ENCODE results near the gene RHO. TPM values are rescaled to one million over a fixed set of nuclear protein-coding genes. Genes with fewer than 3 reads are reported as not detected.
"Not testable (repeated sequence)": the region's sequence is repeated elsewhere in the genome, so short reads cannot be mapped to it uniquely, and the experiment has no call there.

Gene RHO
- total and polyA plus RNA-seq, 5 donors = not detected

GRCh38 chr3:129545951-129546350 lies 17.5 kb downstream of the RHO start:
- H3K9me3 ChIP-seq (ENCODE audit: control insufficient read depth, low read length); H3K4me1 ChIP-seq (ENCODE audit: control insufficient read depth, insufficient read depth, low read length); ATAC-seq; H3K27ac ChIP-seq (ENCODE audit: low read length); H3K4me3 ChIP-seq (ENCODE audit: low read length); intact Hi-C loops (cut with DNase I); H3K27me3 ChIP-seq (ENCODE audit: control insufficient read depth, insufficient read depth): not testable (repeated sequence)
- peak in 1 of 3 donors; percentile 9 for DNase-seq
- WGBS = 96% methylated on average over 3 of the region's 3 CpGs

- H3K9me3 ChIP-seq (ENCODE audit: control insufficient read depth, low read length) = no peaks in the 10 kb centered on the region
- no peak overlapping the region for H3K4me3 ChIP-seq (ENCODE audit: low read length)
- no peaks in the 10 kb centered on the region for H3K4me1 ChIP-seq (ENCODE audit: control insufficient read depth, insufficient read depth, low read length)
- no peak overlapping the region for H3K27ac ChIP-seq (ENCODE audit: low read length)
- no peaks in the 10 kb centered on the region for H3K27me3 ChIP-seq (ENCODE audit: control insufficient read depth, insufficient read depth)
- 94% methylated on average over 24 of the region's 24 CpGs for WGBS
- no peak for ATAC-seq
- peak in 2 of 3 donors; percentile 44 to 47 for DNase-seq
- intact Hi-C loops (cut with DNase I) = no loop called here
These were observed 18.8 kb downstream of the RHO start for GRCh38 chr3:129547241-129547640.

GRCh38 chr3:129548104-129548965 lies 19.9 kb downstream of the RHO start:
- Histone ChIP-seq H3K27me3 (ENCODE audit: control insufficient read depth, insufficient read depth) (no peaks in the 10 kb centered on the region), H3K4me3 (ENCODE audit: low read length) (no peak overlapping the region), H3K4me1 (ENCODE audit: control insufficient read depth, insufficient read depth, low read length) (no peaks in the 10 kb centered on the region), H3K9me3 (ENCODE audit: control insufficient read depth, low read length) (no peaks in the 10 kb centered on the region), H3K27ac (ENCODE audit: low read length) (no peak overlapping the region)
- 91% methylated on average over 19 of the region's 19 CpGs for WGBS
- DNase-seq (peak in 2 of 3 donors; percentile 25 to 33), ATAC-seq (no peak)
- intact Hi-C loops (cut with DNase I) = no loop called here

GRCh38 chr3:129549006-129549800 lies 20.8 kb downstream of the RHO start:
- H3K4me1 ChIP-seq (ENCODE audit: control insufficient read depth, insufficient read depth, low read length) = no peaks in the 10 kb centered on the region
- H3K27me3 ChIP-seq (ENCODE audit: control insufficient read depth, insufficient read depth) = no peaks in the 10 kb centered on the region
- WGBS = 93% methylated on average over 18 of the region's 18 CpGs
- ATAC-seq = no peak
- DNase-seq = peak in 2 of 3 donors; percentile 35 to 49
- no peak overlapping the region for H3K4me3 ChIP-seq (ENCODE audit: low read length)
- intact Hi-C loops (cut with DNase I) = no loop called here
- no peaks in the 10 kb centered on the region for H3K9me3 ChIP-seq (ENCODE audit: control insufficient read depth, low read length)
- no peak overlapping the region for H3K27ac ChIP-seq (ENCODE audit: low read length)

- Histone ChIP-seq H3K4me1 (ENCODE audit: control insufficient read depth, insufficient read depth, low read length) (peaks cover 3% of the 10 kb centered on the region), H3K9me3 (ENCODE audit: control insufficient read depth, low read length) (no peaks in the 10 kb centered on the region), H3K4me3 (ENCODE audit: low read length) (no peak overlapping the region), H3K27ac (ENCODE audit: low read length) (no peak overlapping the region), H3K27me3 (ENCODE audit: control insufficient read depth, insufficient read depth) (no peaks in the 10 kb centered on the region)
- WGBS = 84% methylated on average over 3 of the region's 3 CpGs
- intact Hi-C loops (cut with DNase I) = loop anchor here in 2 of 4 donors (10.0 kb wide), 2 partner anchors 45 to 55 kb away; no protein-coding TSS in a partner anchor
- DNase-seq (no peak), ATAC-seq (no peak)
These were observed 21.4 kb downstream of the RHO start for GRCh38 chr3:129549805-129550204.

GRCh38 chr3:129552287-129553050 lies 24.0 kb downstream of the RHO start:
- Histone ChIP-seq H3K4me3 (ENCODE audit: low read length) (no peak overlapping the region), H3K4me1 (ENCODE audit: control insufficient read depth, insufficient read depth, low read length) (peaks cover 7% of the 10 kb centered on the region), H3K27ac (ENCODE audit: low read length) (no peak overlapping the region), H3K27me3 (ENCODE audit: control insufficient read depth, insufficient read depth) (no peaks in the 10 kb centered on the region), H3K9me3 (ENCODE audit: control insufficient read depth, low read length) (no peaks in the 10 kb centered on the region)
- intact Hi-C loops (cut with DNase I) = loop anchor here in 2 of 4 donors (10.0 kb wide), 2 partner anchors 48 to 58 kb away; no protein-coding TSS in a partner anchor
- WGBS = 65% methylated on average over 10 of the region's 10 CpGs
- ATAC-seq (no peak), DNase-seq (peak in 2 of 3 donors; percentile 49 to 50)

GRCh38 chr3:129553171-129553570 lies 24.7 kb downstream of the RHO start:
- no peak overlapping the region for H3K27ac ChIP-seq (ENCODE audit: low read length)
- no peak overlapping the region for H3K4me3 ChIP-seq (ENCODE audit: low read length)
- intact Hi-C loops (cut with DNase I) = loop anchor here in 2 of 4 donors (10.0 kb wide), 2 partner anchors 48 to 58 kb away; no protein-coding TSS in a partner anchor
- peaks cover 13% of the 10 kb centered on the region for H3K4me1 ChIP-seq (ENCODE audit: control insufficient read depth, insufficient read depth, low read length)
- no peak for ATAC-seq
- H3K9me3 ChIP-seq (ENCODE audit: control insufficient read depth, low read length) = no peaks in the 10 kb centered on the region
- 66% methylated on average over 6 of the region's 6 CpGs for WGBS
- H3K27me3 ChIP-seq (ENCODE audit: control insufficient read depth, insufficient read depth) = no peaks in the 10 kb centered on the region
- DNase-seq = peak in 2 of 3 donors; percentile 50 to 65

- Histone ChIP-seq H3K4me1 (ENCODE audit: control insufficient read depth, insufficient read depth, low read length) (peaks cover 18% of the 10 kb centered on the region), H3K27ac (ENCODE audit: low read length) (no peak overlapping the region), H3K27me3 (ENCODE audit: control insufficient read depth, insufficient read depth) (no peaks in the 10 kb centered on the region), H3K9me3 (ENCODE audit: control insufficient read depth, low read length) (no peaks in the 10 kb centered on the region), H3K4me3 (ENCODE audit: low read length) (no peak overlapping the region)
- 25% methylated on average over 15 of the region's 15 CpGs for WGBS
- intact Hi-C loops (cut with DNase I) = loop anchor here in 2 of 4 donors (10.0 kb wide), 2 partner anchors 49 to 59 kb away; no protein-coding TSS in a partner anchor
- ATAC-seq = no peak
- peak in 2 of 3 donors; percentile 79 to 82 for DNase-seq
These were observed 25.3 kb downstream of the RHO start for GRCh38 chr3:129553719-129554118.

GRCh38 chr3:129554356-129555152 lies 26.1 kb downstream of the RHO start:
- peak overlapping the region; percentile 34 for H3K27ac ChIP-seq (ENCODE audit: low read length)
- H3K4me1 ChIP-seq (ENCODE audit: control insufficient read depth, insufficient read depth, low read length) = peaks cover 23% of the 10 kb centered on the region
- intact Hi-C loops (cut with DNase I) = loop anchor here in 3 of 4 donors (5.0 to 10.0 kb wide), 3 partner anchors 43 to 60 kb away; no protein-coding TSS in a partner anchor

GRCh38 chr3:129555153-129555550 lies 26.7 kb downstream of the RHO start:
- H3K4me3 ChIP-seq (ENCODE audit: low read length) = no peak overlapping the region
- ATAC-seq (no peak), DNase-seq (peak in 2 of 3 donors; percentile 66 to 79)
- no peaks in the 10 kb centered on the region for H3K27me3 ChIP-seq (ENCODE audit: control insufficient read depth, insufficient read depth)
- peak overlapping the region; percentile 34 for H3K27ac ChIP-seq (ENCODE audit: low read length)
- 50% methylated on average over 15 of the region's 15 CpGs for WGBS
- H3K4me1 ChIP-seq (ENCODE audit: control insufficient read depth, insufficient read depth, low read length) = peaks cover 23% of the 10 kb centered on the region
- no peaks in the 10 kb centered on the region for H3K9me3 ChIP-seq (ENCODE audit: control insufficient read depth, low read length)
- intact Hi-C loops (cut with DNase I) = loop anchor here in 3 of 4 donors (5.0 to 10.0 kb wide), 3 partner anchors 42 to 60 kb away; no protein-coding TSS in a partner anchor

More at GRCh38 chr3:129554356-129555152, 26.1 kb downstream of the RHO start:
- WGBS = 34% methylated on average over 13 of the region's 13 CpGs
- peak in 2 of 3 donors; percentile 61 to 67 for DNase-seq
- ATAC-seq = no peak
- no peaks in the 10 kb centered on the region for H3K9me3 ChIP-seq (ENCODE audit: control insufficient read depth, low read length)
- no peak overlapping the region for H3K4me3 ChIP-seq (ENCODE audit: low read length)
- no peaks in the 10 kb centered on the region for H3K27me3 ChIP-seq (ENCODE audit: control insufficient read depth, insufficient read depth)
